Measurements from ENCODE around the gene KLF16. TPM values are rescaled to one million over a fixed set of nuclear protein-coding genes. Genes with fewer than 3 reads are reported as not detected.

KLF16 gene
- total RNA-seq, 1 donor = 7.3 TPM

DNA sequence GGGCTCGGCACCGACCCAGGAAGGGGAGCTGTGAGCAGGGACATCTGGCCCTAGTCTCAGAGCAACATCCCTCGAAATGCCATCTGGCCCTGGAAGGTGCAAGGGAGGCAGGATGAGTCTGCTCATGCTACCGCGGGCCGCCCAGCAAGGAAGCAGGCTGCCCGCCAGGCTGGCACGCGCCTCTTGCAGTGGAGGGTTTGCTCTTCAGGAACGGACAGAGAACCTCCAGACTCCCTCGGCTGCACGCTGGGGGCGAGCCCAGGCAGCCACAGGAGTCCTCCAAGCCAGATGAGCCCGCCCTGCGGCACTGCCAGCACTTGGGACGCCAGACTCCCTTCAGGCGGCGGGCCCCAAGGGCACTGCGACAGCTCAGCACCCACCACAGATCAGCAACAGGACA is 41.2 kb downstream of the KLF16 start:
- DNase-seq (ENCODE audit: low read depth) = no peak
- H3K4me3 ChIP-seq (ENCODE audit: low read depth, low read length) = no peak overlapping the region
- TF ChIP-seq, protein P1, sequence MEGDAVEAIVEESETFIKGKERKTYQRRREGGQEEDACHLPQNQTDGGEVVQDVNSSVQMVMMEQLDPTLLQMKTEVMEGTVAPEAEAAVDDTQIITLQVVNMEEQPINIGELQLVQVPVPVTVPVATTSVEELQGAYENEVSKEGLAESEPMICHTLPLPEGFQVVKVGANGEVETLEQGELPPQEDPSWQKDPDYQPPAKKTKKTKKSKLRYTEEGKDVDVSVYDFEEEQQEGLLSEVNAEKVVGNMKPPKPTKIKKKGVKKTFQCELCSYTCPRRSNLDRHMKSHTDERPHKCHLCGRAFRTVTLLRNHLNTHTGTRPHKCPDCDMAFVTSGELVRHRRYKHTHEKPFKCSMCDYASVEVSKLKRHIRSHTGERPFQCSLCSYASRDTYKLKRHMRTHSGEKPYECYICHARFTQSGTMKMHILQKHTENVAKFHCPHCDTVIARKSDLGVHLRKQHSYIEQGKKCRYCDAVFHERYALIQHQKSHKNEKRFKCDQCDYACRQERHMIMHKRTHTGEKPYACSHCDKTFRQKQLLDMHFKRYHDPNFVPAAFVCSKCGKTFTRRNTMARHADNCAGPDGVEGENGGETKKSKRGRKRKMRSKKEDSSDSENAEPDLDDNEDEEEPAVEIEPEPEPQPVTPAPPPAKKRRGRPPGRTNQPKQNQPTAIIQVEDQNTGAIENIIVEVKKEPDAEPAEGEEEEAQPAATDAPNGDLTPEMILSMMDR (IDR thresholded peaks at IDR 0.05; ENCODE audit: insufficient read depth, low read length) = no peak

DNA sequence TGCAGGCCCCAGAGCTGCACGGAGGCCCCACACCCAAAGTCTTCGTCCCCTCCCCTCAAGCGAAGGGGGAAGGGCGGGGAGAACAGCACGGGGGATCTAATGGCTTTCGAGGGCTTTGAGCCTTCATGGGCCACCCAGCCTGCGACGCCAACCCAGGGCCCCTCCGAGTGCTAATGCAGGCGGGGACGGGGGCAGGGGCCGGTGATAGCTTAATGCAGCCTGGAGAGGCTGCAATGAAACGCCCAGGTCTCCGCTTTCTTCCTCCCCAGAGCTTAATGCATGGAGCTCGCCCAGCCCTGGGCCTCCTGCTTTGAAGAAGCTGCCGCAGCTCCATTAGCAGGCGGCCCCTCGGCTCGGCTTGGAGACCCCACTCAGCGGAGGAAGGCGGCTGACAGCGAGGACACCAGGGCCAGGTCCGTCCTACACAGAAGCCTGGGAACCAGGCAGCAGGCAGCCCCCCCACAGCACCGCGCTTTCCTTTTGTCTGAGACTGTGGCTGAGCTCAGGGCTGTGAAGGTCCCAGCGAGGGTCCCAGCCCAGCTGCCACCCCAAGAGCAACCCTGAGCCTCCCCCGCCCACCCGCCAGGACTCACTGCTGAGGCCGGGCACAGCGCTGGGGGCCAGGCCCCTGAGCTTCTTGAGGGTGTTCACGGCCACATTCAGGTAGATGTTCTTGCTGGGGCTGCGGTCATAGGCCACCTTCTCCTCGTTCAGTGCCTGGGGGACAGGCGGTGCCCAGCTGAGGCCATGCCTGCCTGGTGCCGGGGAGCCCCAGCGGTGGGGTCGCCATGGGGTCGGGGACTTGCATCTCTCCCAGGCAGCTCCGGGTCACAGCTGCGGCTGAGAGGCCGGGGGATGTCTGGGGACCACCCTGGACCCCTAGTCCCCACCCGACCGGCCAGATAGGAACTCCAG is 43.8 kb downstream of the KLF16 start:
- H3K4me3 ChIP-seq (ENCODE audit: low read depth, low read length) = no peak overlapping the region
- TF ChIP-seq, protein P1 (IDR thresholded peaks at IDR 0.05; ENCODE audit: insufficient read depth, low read length) = no peak
- DNase-seq (ENCODE audit: low read depth) = no peak

DNA sequence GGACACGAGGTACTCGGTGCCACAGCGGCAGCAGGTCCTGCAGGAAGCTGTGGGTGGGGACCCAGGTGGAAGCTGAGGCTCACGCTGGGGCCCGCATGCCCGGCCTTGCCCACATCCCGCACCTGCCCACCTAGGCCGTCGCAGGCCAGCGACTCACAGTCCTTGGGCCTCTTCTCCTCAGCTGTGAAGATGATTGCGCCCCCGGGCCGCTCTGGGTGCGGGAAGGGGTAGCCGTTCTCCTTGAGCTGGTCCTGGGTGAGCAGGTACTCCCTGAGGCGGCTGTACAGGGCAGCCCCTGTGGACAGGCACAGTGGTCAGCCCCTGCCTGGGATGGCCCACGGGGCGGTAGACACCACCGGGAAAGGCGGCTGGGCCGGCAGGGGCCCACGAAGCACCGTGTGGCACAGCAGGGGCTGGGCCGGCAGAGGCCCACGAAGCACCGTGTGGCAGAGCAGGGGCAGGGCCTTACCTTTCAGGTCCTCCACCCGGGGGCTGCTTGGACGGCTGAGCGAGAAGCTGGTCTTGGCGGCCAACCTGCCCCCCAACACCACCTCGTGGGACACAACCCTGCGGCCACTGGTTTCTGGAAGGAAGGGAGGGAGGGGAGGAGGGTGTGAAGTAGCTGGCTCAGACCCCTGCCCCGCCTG is 44.7 kb downstream of the KLF16 start:
- H3K4me3 ChIP-seq (ENCODE audit: low read depth, low read length) = no peak overlapping the region
- DNase-seq (ENCODE audit: low read depth) = no peak
- TF ChIP-seq, protein P1 (IDR thresholded peaks at IDR 0.05; ENCODE audit: insufficient read depth, low read length) = no peak

DNA sequence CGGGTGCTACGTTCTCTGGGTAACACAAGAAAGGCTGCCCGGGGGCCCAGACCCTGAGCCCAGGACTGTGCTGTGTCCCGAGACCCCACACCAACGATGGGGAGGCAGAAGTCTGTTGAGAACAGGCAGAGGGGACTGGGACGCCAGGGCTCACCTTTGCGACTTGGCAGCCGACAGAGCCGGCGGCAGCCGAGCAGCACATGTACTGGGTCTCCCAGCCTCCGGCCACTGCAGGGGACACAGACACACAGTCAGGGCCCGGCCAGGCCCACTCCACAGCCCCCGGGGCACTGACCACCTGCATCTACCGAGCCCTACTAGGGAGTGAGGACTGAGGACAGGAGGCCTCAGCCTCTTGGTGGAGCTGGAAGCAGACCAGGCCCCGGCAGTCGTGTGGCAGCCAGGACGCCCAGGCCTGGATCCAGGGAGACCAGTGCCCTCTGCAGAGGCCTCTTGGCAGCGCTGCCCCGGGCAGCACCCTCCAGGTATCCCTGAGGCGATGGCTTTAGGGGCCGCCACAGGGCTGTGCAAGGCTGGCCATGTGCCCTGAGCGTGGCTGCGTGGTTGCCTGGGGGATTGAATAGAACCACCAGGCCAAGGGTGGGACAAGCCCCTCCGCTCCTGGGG is 45.7 kb downstream of the KLF16 start:
- no peak overlapping the region for H3K4me3 ChIP-seq (ENCODE audit: low read depth, low read length)
- TF ChIP-seq, protein P1 (IDR thresholded peaks at IDR 0.05; ENCODE audit: insufficient read depth, low read length) = no peak
- DNase-seq (ENCODE audit: low read depth) = no peak

DNA sequence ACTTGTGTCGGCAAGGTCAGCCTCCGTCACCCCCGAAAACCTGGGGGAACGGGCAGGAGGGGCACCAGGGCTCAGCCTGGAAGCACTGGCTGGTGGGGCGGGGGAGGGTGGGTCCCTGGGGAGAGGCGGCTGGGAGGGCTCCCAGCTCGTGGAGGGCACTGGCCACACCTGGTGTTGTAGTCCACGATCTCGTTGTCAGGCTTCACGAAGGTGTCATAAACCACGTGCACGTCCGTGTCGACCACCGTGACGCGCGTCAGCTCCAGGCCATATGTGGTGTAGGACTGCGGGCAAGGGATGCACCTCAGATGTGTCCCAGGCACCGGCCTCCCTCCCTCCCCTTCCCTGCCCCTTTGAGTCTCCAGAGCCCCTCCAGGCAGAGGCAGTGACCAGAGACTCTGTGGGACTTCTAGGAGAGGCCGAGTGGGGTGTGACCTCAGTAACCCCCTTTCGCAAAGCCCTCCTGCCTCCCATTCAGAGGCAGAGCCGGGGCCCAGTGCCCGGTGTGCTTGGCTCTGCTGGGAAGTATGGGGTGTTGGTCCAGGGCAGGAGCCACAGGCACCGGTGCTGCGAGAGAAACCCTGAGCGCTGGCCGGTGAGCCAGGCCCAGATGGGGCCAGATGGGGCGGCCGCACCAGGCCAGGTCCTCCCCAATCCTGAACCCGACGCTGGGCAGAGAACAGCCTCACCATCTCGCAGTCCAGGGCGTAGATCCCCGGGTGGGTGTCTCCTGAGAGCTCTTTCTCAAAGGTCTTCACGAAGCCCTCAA is 46.7 kb downstream of the KLF16 start:
- no peak overlapping the region for H3K4me3 ChIP-seq (ENCODE audit: low read depth, low read length)
- TF ChIP-seq, protein P1 (IDR thresholded peaks at IDR 0.05; ENCODE audit: insufficient read depth, low read length) = no peak
- DNase-seq (ENCODE audit: low read depth) = no peak
